ENCODE measurements around the gene DCC. TPM values are rescaled to one million over a fixed set of nuclear protein-coding genes. Genes with fewer than 3 reads are reported as not detected.

Gene DCC
- total RNA-seq, 1 experiment from 2014 or later, result not detected

GRCh38 chr18:52700816-52701215 is 360.8 kb downstream of the DCC start:
- ChIA-PET POLR2A (no interaction called here), RAD21 (ENCODE audit: low non-redundant PET in 1 of 2, low total read pairs in 2 of 2, uncharacterized antibody in 2 of 2, unreplicated experiment in 2 of 2) (no interaction called here), CTCF (no interaction called here)
- DNase-seq (ENCODE audit: low read depth, low spot score) (no peak), ATAC-seq (no peak)
- H3K4me1 ChIP-seq (ENCODE audit: control insufficient read depth in 1 of 2, insufficient read depth in 2 of 2, low read length in 2 of 2), result no peaks in the 10 kb centered on the region
- no peaks in the 10 kb centered on the region for H3K36me3 ChIP-seq (ENCODE audit: control insufficient read depth in 1 of 2, insufficient read depth in 2 of 2, low read length in 2 of 2)
- H3K4me3 ChIP-seq (replicated peaks in 1 of 2; ENCODE audit: low read depth in 1 of 2, low read length in 2 of 2), result no peak overlapping the region
- H3K9me2 ChIP-seq (ENCODE audit: insufficient read depth), result no peaks in the 10 kb centered on the region
- H4K20me1 ChIP-seq (ENCODE audit: insufficient read depth), result no peaks in the 10 kb centered on the region
- H3K9ac ChIP-seq (ENCODE audit: low read length), result no peak overlapping the region
- no peak for TF ChIP-seq JUND (IDR thresholded peaks at IDR 0.05)
- TF ChIP-seq REST (IDR thresholded peaks at IDR 0.05; ENCODE audit: low read depth), result no peak
- no peak for TF ChIP-seq CEBPB (IDR thresholded peaks at IDR 0.05; ENCODE audit: low read depth)
- no peak for TF ChIP-seq ZBTB33 (IDR thresholded peaks at IDR 0.05; ENCODE audit: extremely low read depth, insufficient replicate concordance, low read length)
- no peak for TF ChIP-seq ZNF274 (IDR thresholded peaks at IDR 0.05; ENCODE audit: low read depth, low read length)
- TF ChIP-seq YY1 (IDR thresholded peaks at IDR 0.05; ENCODE audit: extremely low read depth, insufficient replicate concordance, low read depth, low read length), result no peak
- TF ChIP-seq RAD21 (IDR thresholded peaks at IDR 0.05; ENCODE audit: low read depth), result no peak
- TF ChIP-seq FOSL1 (IDR thresholded peaks at IDR 0.05; ENCODE audit: low read depth), result no peak
- TF ChIP-seq ZFX (IDR thresholded peaks at IDR 0.05), result no peak
- TF ChIP-seq SIN3A (IDR thresholded peaks at IDR 0.05; ENCODE audit: low read depth), result no peak
- no peak for TF ChIP-seq ELF1 (IDR thresholded peaks at IDR 0.05; ENCODE audit: borderline replicate concordance, low read depth)
- TF ChIP-seq SP1 (IDR thresholded peaks at IDR 0.05; ENCODE audit: low read depth), result no peak
- TF ChIP-seq CTCF (IDR thresholded peaks at IDR 0.05 in 2 of 3, conservative IDR thresholded peaks at IDR 0.05 in 1 of 3; ENCODE audit: borderline replicate concordance in 1 of 3, insufficient read depth in 1 of 3, low read depth in 2 of 3, low read length in 2 of 3), result no peak
- no peak for TF ChIP-seq CBX3 (IDR thresholded peaks at IDR 0.05; ENCODE audit: low read depth)
- TF ChIP-seq ATF3 (IDR thresholded peaks at IDR 0.05), result no peak
- TF ChIP-seq SRF (IDR thresholded peaks at IDR 0.05; ENCODE audit: low read depth), result no peak
- no peak for TF ChIP-seq EGR1 (IDR thresholded peaks at IDR 0.05; ENCODE audit: low read depth)
- TF ChIP-seq EZH2phosphoT487 (IDR thresholded peaks at IDR 0.05; ENCODE audit: borderline replicate concordance), result no peak
- TF ChIP-seq POLR2AphosphoS5 (IDR thresholded peaks at IDR 0.05; ENCODE audit: low read depth, low read length), result no peak
- TF ChIP-seq MAX (IDR thresholded peaks at IDR 0.05), result no peak
- H3K79me2 ChIP-seq (ENCODE audit: insufficient read depth, low read length), result no peaks in the 10 kb centered on the region
- no peak overlapping the region for H3K4me2 ChIP-seq (ENCODE audit: low read length)
- no peak overlapping the region for H3K27ac ChIP-seq (ENCODE audit: low read depth, low read length)
- intact Hi-C loops (cut with micrococcal nuclease), result no loop called here
- H2AFZ ChIP-seq (ENCODE audit: low read depth, low read length, poor library complexity, severe bottlenecking), result no peak overlapping the region
- no TSS peak for BruUV-seq (replicated peaks)
- H3K9me3 ChIP-seq (ENCODE audit: control insufficient read depth in 1 of 2, insufficient read depth in 1 of 2, low read depth in 1 of 2, low read length in 2 of 2), result peaks cover 0 to 13% of the 10 kb centered on the region in 2 experiments; a peak in 3 of 4 replicates
- no peaks in the 10 kb centered on the region for H3K27me3 ChIP-seq (ENCODE audit: insufficient read depth, low read length)

All from HCT116 (cell line).